GM23248 (cell line): ENCODE data around the gene TBC1D10B.

ENCODE experiments used
- EZH2 ChIP-seq: fragments of 200-600 bp; sonication (generic); IDR thresholded peaks from 2 replicates; pipeline ENCODE4 v1.6.1; 2018; ENCODE audit warnings: antibody characterized with exemption, mild to moderate bottlenecking; ENCODE audit not compliant: insufficient read depth, poor library complexity, severe bottlenecking
- EZH2phosphoT487 ChIP-seq: fragments of 200-600 bp; sonication (generic); IDR thresholded peaks from 2 replicates; pipeline ENCODE4 v1.6.1; 2018; ENCODE audit warnings: antibody characterized with exemption, moderate library complexity, mild to moderate bottlenecking, low read depth; ENCODE audit not compliant: insufficient read depth

DNA sequence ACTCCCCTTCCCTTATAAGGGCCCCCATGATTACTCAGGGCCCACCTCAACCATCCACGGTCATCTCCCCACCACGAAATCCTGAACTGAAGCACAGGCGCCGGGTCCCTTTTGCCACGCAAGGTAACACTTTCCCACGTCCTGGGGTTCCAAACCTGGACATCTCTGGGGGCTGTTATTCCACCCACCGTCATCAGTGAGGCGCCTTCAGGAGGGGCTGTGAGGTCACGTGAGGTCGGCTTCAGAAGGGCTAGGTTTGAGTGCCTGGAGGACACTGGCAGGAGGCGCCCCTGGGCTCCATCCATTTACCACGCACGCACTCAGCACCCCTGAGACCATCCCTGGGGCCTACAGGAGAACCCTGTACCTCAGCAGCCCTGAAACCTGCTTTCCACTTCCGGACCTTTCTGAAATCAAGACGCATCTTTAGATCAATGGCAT is 19.3 kb downstream of the TBC1D10B start:
- TF ChIP-seq EZH2 = no peak
- TF ChIP-seq EZH2phosphoT487 = no peak
